Endothelial cell of umbilical vein (primary cell): ENCODE data around the gene ADRM1. TPM values are rescaled to one million over a fixed set of nuclear protein-coding genes. Genes with fewer than 3 reads are reported as not detected.
A peak's percentile ranks its signal among the peaks of the same experiment; 100 is the strongest.

Experiments
- BruUV-seq: library from RNA; stranded (reverse); fragments of 400-500 nt; replicated peaks from 2 replicates; lab custom pipeline; 2021; lab: Mats Ljungman, UMichigan
- CTCF ChIA-PET: fragments of 300-600, 350-600 bp; sonication (Branson Sonifier 250); formaldehyde crosslinking; loops from one replicate; lab custom pipeline; 2021; ENCODE audit warnings: antibody characterized with exemption, inconsistent platforms; lab: Charles Lee
- POLR2A ChIA-PET: fragments of 300-600, 350-600 bp; sonication (Branson Sonifier 250); formaldehyde crosslinking; loops from one replicate; lab custom pipeline; 2021; ENCODE audit warnings: antibody characterized with exemption, inconsistent platforms; lab: Charles Lee
- DNase-seq: peaks from one replicate; pipeline ENCODE4 v3.0.0-alpha.2; 2011; ENCODE audit warnings: low read depth, low spot score
- FAIRE-seq: peaks from 2 replicates; lab custom pipeline; 2011; peaks lifted over from hg19 to GRCh38; lab: Jason Lieb, UNC
- H2AFZ ChIP-seq: 2 replicates; pipeline ENCODE4 v1.6.0; 2012; ENCODE audit warnings: low read depth, low read length, control low read depth, inconsistent platforms
- H3K27ac ChIP-seq: 2 replicates; pipeline ENCODE4 v1.5.1; 2011; ENCODE audit warnings: low read depth, mild to moderate bottlenecking, control low read depth, low read length, moderate library complexity; ENCODE audit not compliant: insufficient read depth
- H3K27me3 ChIP-seq, 2 experiments: 2 replicates each; pipeline versions ENCODE4 v1.6.0 to v1.6.1; 2011; ENCODE audit warnings: low read length in 2 of 2, mixed read lengths in 1 of 2; ENCODE audit not compliant: control insufficient read depth in 2 of 2, insufficient read depth in 2 of 2
- H3K36me3 ChIP-seq, 2 experiments: 2 replicates in 1 of 2; 3 replicates in 1 of 2; pipeline ENCODE4 v1.5.1; 2011; ENCODE audit warnings: low read length in 2 of 2, mild to moderate bottlenecking in 1 of 2, moderate library complexity in 1 of 2; ENCODE audit not compliant: control insufficient read depth in 2 of 2, insufficient read depth in 2 of 2; ENCODE audit errors: extremely low read depth in 1 of 2
- H3K4me1 ChIP-seq: 3 replicates; pipeline ENCODE4 v1.5.1; 2011; ENCODE audit warnings: mild to moderate bottlenecking, low read length; ENCODE audit not compliant: control insufficient read depth, insufficient read depth; ENCODE audit errors: extremely low read depth
- H3K4me2 ChIP-seq: 2 replicates; pipeline ENCODE4 v1.6.1; 2011; ENCODE audit warnings: low read length, control low read depth, mixed read lengths; ENCODE audit not compliant: insufficient read depth
- H3K4me3 ChIP-seq, 3 experiments: fragments of 200-600 bp in 1 of 3; sonication (generic), shearing (Covaris generic) in 1 of 3; replicated peaks in 1 of 3; 2 replicates each; pipeline ENCODE4 v1.5.1; 2011 to 2016; ENCODE audit warnings: control low read depth in 3 of 3, low read length in 3 of 3, mild to moderate bottlenecking in 2 of 3, inconsistent platforms in 1 of 3, low read depth in 1 of 3, moderate library complexity in 1 of 3; ENCODE audit not compliant: insufficient read depth in 1 of 3
- H3K79me2 ChIP-seq: 2 replicates; pipeline ENCODE4 v1.6.0; 2012; ENCODE audit warnings: low read length, inconsistent platforms; ENCODE audit not compliant: control insufficient read depth, insufficient read depth
- H3K9ac ChIP-seq: replicated peaks from 2 replicates; pipeline ENCODE3; 2011; ENCODE audit warnings: low read length, control low read depth; ENCODE audit not compliant: insufficient read depth; ENCODE audit errors: extremely low read depth
- H3K9me1 ChIP-seq: replicated peaks from 3 replicates; pipeline ENCODE4 v1.6.0; 2011; ENCODE audit warnings: mild to moderate bottlenecking, low read length; ENCODE audit not compliant: control insufficient read depth, insufficient read depth; ENCODE audit errors: extremely low read depth
- H3K9me3 ChIP-seq: replicated peaks from 2 replicates; pipeline ENCODE4 v1.5.1; 2012; ENCODE audit warnings: low read length, inconsistent platforms; ENCODE audit not compliant: control insufficient read depth, insufficient read depth
- H4K20me1 ChIP-seq: replicated peaks from 2 replicates; pipeline ENCODE3; 2011; ENCODE audit warnings: mild to moderate bottlenecking, low read length; ENCODE audit not compliant: control insufficient read depth, insufficient read depth; ENCODE audit errors: extremely low read depth
- CTCF ChIP-seq, 2 donors: IDR thresholded peaks; 1 replicate in 1 of 2; 2 replicates in 1 of 2; pipeline ENCODE4 v1.5.1; 2011; ENCODE audit warnings: low read length in 2 of 2, mild to moderate bottlenecking in 2 of 2, moderate library complexity in 2 of 2, control low read depth in 1 of 2, inconsistent platforms in 1 of 2, low read depth in 1 of 2; ENCODE audit not compliant: insufficient read depth in 1 of 2; ENCODE audit errors: extremely low read depth in 1 of 2
- FOS ChIP-seq: IDR thresholded peaks from 2 replicates; pipeline ENCODE4 v1.6.1; 2011; ENCODE audit warnings: mild to moderate bottlenecking, low read length, moderate library complexity, borderline replicate concordance; ENCODE audit not compliant: insufficient read depth
- GATA2 ChIP-seq: IDR thresholded peaks from 2 replicates; pipeline ENCODE4 v1.7.0; 2011; ENCODE audit warnings: low read depth, mild to moderate bottlenecking, moderate library complexity, mixed read lengths, low read length; ENCODE audit not compliant: insufficient read length, insufficient read depth
- JUN ChIP-seq: IDR thresholded peaks from 2 replicates; pipeline ENCODE4 v1.6.1; 2011; ENCODE audit warnings: borderline replicate concordance, low read depth; ENCODE audit not compliant: insufficient read length, insufficient read depth
- MAX ChIP-seq: IDR thresholded peaks from 2 replicates; pipeline ENCODE4 v1.6.1; 2011; ENCODE audit not compliant: insufficient read depth, insufficient read length
- POLR2A ChIP-seq: IDR thresholded peaks from 2 replicates; pipeline ENCODE4 v1.6.1; 2012; ENCODE audit warnings: low read depth, mild to moderate bottlenecking, control low read depth, low read length
- dilution Hi-C: fragments of 300-500 bp; cut with MboI; formaldehyde crosslinking; loops from one replicate; pipeline ENCODE4 v1.15.0; 2019; ENCODE audit warnings: low sequenced_read_pairs; ENCODE audit not compliant: extremely low pct_ligation_motif_present
- intact Hi-C: fragments of 100-400 bp; cut with micrococcal nuclease; formaldehyde crosslinking; loops from one replicate; pipeline ENCODE4 v1.10.0; 2022
- polyA plus RNA-seq, 4 experiments: library from polyadenylated mRNA; depleted of rRNA in 3 of 4; stranded (reverse) in 3 of 4; unstranded in 1 of 4; fragments of >200 nt; gene quantifications; 2 replicates each; pipeline versions ENCODE4 v1.2.1 to v1.2.3, GENCODE V29; 2011 to 2012; ENCODE audit warnings: missing spikeins in 1 of 4
- total RNA-seq: library from RNA; stranded (reverse); gene quantifications from 2 replicates; pipeline ENCODE4 v1.2.3, GENCODE V29; 2021

Gene ADRM1
- total and polyA plus RNA-seq, 2 donors (not counting 3 experiments of a cell fraction or from before 2014, with no cell fraction given) = 154 to 179 TPM

GRCh38 chr20:62303062-62303339 is 204 bp downstream of the ADRM1 start:
- Histone ChIP-seq H3K27ac (peak overlapping the region; percentile 61), H4K20me1 (no peaks in the 10 kb centered on the region), H2AFZ (no peak overlapping the region), H3K4me3 (peak overlapping the region; percentile 5 to 95 (median 50)), H3K27me3 (no peaks in the 10 kb centered on the region), H3K79me2 (peaks cover 41% of the 10 kb centered on the region), H3K4me2 (no peak overlapping the region), H3K4me1 (peaks cover 21% of the 10 kb centered on the region), H3K9me3 (no peaks in the 10 kb centered on the region), H3K36me3 (peaks cover 18 to 29% of the 10 kb centered on the region in 2 experiments), H3K9me1 (no peaks in the 10 kb centered on the region), H3K9ac (peak overlapping the region; percentile 77)
- no peak for TF ChIP-seq JUN
- no peak for TF ChIP-seq MAX
- TF ChIP-seq GATA2 = no peak
- no peak for TF ChIP-seq FOS
- TF ChIP-seq POLR2A = no peak
- no peak for TF ChIP-seq CTCF (IDR thresholded peaks at IDR 0.05; ENCODE audit: extremely low read depth in 1 of 2, insufficient read depth in 1 of 2, low read depth in 1 of 2, low read length in 2 of 2)
- DNase-seq (no peak), FAIRE-seq (no peak)
- ChIA-PET POLR2A (no interaction called here), CTCF (interaction anchor here (1.3 to 8.1 kb wide), 4 partner anchors 61 to 80 kb away, joined by 11 to 113 read pairs (median 24); partner anchors contain the start of gene LAMA5)
- dilution Hi-C loops (no loop called here), intact Hi-C loops (loop anchor here (2.0 to 10.0 kb wide), 3 partner anchors 292 to 492 kb away; partner anchors contain the start of gene MRGBP)
- no TSS peak for BruUV-seq
